IPS-NIHi11 (cell line): ENCODE results near the gene SERF1A.
"Not testable (repeated sequence)": the region's sequence is repeated elsewhere in the genome, so short reads cannot be mapped to it uniquely, and the experiment has no call there.

Experiments used
- DNase-seq: peaks from one replicate; pipeline ENCODE4 v3.0.0; 2012; ENCODE audit warnings: mixed read lengths, low spot score

The SERF1A gene

GRCh38 chr5:70900533-70901271 lies at the start of gene SERF1A:
TSS of gene SERF1A (plus strand) at chr5:70900669. CDS start at chr5:70900870, 201 bp downstream.
- DNase-seq: not testable (repeated sequence)

- DNase-seq: not testable (repeated sequence)
These were observed 33.7 kb upstream of the SERF1A start for GRCh38 chr5:70866778-70867177.

- not testable (repeated sequence) for DNase-seq
These were observed 29.8 kb upstream of the SERF1A start for GRCh38 chr5:70870626-70871025.

GRCh38 chr5:70896076-70896475 lies 4.4 kb upstream of the SERF1A start:
- DNase-seq: not testable (repeated sequence)

GRCh38 chr5:70901272-70901571 lies 753 bp downstream of the SERF1A start:
- not testable (repeated sequence) for DNase-seq

DNA sequence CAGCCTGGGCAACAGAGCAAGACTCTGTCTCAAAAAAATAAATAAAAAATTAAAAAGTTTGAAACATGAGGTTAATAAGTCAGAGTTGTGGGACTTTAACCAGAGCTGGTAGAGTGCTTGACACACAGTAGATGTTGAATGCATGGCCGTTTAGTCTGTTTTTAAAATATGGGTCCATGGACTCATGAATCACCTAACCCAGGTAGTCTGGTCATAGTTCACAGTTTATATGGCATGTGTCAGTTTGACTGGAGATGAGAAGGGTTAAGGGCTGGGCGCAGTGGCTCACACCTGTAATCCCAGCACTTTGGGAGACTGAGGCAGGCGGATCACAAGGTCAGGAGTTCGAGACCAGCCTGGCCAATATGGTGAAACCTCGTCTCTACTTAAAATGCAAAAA lies 6.2 kb downstream of the SERF1A start:
- DNase-seq: not testable (repeated sequence)

DNA sequence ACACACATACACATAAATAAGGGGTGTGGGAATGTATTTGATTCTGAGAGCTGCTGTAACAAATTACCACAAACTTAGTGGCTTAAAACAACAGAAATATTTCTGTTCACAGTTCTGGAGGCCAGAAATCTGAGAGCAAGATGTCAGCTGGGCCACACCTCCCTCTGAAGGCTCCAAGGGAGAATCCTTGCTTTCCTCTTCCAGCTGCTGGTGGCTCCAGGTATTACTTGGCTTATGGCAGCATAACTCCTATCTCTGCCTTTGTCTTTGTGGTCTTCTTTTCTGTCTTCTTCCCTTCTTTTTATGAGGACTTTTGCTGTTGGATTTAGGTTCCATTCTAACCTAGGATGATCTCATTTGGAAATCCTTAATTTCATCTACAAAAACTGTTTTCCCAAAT lies 16.4 kb downstream of the SERF1A start:
- not testable (repeated sequence) for DNase-seq

DNA sequence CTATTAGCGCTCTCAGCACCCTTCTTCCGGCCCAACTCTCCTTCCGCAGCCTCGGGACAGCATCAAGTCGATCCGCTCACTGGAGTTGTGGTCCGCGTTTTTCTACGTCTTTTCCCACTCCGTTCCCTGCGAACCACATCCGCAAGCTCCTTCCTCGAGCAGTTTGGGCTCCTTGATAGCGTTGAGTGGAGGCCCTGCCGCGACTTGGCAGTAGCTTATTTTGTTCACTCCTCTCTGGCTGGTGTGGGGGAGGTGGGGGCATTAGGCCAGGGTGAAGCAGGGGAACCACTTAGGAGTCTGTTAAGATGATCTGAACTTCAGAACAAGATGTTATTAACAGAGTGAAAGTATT lies 24.7 kb downstream of the SERF1A start:
- DNase-seq: not testable (repeated sequence)

DNA sequence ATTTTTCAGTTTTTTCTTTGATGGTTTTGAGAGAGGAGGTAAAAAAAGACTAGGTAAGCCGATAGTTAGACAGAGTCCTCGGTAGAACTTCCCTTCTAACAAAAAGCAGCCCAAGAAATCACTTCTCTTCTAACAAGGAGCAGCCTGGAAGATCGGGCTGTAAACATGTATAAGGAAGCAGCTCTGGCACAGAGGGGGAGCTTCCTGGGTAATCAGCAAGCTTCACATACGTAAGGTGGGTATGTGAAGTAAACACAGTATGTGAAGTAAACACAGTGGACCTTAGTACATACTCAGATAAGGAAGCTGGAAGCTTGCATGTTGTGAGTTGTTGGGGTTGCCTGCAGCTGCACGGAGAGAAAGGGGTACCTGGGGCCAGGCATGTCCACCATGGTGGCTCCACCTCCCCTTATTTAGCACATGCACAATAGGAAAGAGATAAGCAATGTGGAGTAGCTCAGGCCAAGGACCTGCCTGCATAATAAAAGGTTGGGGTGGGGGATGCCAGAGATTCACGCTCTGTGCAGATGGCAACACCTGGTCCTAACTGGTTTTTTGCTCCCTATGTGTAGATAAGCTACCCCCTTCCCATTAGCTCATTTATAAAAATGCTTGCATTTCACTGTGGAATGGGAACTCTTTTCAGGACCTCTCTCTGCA lies 31.4 kb downstream of the SERF1A start:
- DNase-seq: not testable (repeated sequence)

- not testable (repeated sequence) for DNase-seq
These were observed 32.1 kb downstream of the SERF1A start for GRCh38 chr5:70932560-70932959.

GRCh38 chr5:70953068-70953467 lies 52.6 kb downstream of the SERF1A start:
- not testable (repeated sequence) for DNase-seq
